SU-DHL-6 (cell line): Measurements from ENCODE around the gene HDAC5.

Experiments used
- CTCF ChIP-seq: fragments of 200-600 bp; sonication (generic); IDR thresholded peaks from one replicate; pipeline ENCODE4 v1.5.1; 2017; ENCODE audit warnings: antibody characterized with exemption, mild to moderate bottlenecking, low read length, moderate library complexity; ENCODE audit not compliant: insufficient read depth, poor library complexity, severe bottlenecking
- EZH2phosphoT487 ChIP-seq: fragments of 200-600 bp; sonication (generic), shearing (Covaris generic); conservative IDR thresholded peaks from 2 replicates; pipeline ENCODE4 v1.6.1; 2018; ENCODE audit warnings: mild to moderate bottlenecking, antibody characterized with exemption, low read length, moderate library complexity, mixed read lengths

- TF ChIP-seq CTCF: no peak
- no peak for TF ChIP-seq EZH2phosphoT487
Measured at GRCh38 chr17:44102849-44103622, 20.4 kb downstream of the HDAC5 start.
